Lower leg skin (tissue), 3 donors: ENCODE data around the gene STK33.

ENCODE experiments used
- CTCF ChIP-seq, 3 donors: fragments of 450-650 bp; IDR thresholded peaks; one replicate each; pipeline ENCODE4 v1.5.1; 2016; ENCODE audit warnings: antibody characterized with exemption in 3 of 3, mild to moderate bottlenecking in 3 of 3, moderate library complexity in 2 of 3
- POLR2A ChIP-seq, 2 donors: fragments of 450-650 bp; IDR thresholded peaks; one replicate each; pipeline ENCODE4 v1.6.1; 2016 to 2017; ENCODE audit warnings: antibody characterized with exemption in 2 of 2, mild to moderate bottlenecking in 1 of 2, moderate library complexity in 1 of 2

GRCh38 chr11:8603696-8604077 is 9.7 kb upstream of the STK33 start:
- TF ChIP-seq CTCF (IDR thresholded peaks at IDR 0.05), result no peak
- TF ChIP-seq POLR2A (IDR thresholded peaks at IDR 0.05), result no peak
